Stimulated activated CD4-positive, alpha-beta T cell treated with anti-CD3 and anti-CD28 coated beads, Interleukin-2, amount 100 ng/mL, for 48 hours (primary cell): ENCODE measurements around the gene TRIM42.

ENCODE experiments used
- DNase-seq, 2 donors: peaks; one replicate each; pipeline ENCODE4 v3.0.0-alpha.2; 2020

Gene TRIM42

DNA sequence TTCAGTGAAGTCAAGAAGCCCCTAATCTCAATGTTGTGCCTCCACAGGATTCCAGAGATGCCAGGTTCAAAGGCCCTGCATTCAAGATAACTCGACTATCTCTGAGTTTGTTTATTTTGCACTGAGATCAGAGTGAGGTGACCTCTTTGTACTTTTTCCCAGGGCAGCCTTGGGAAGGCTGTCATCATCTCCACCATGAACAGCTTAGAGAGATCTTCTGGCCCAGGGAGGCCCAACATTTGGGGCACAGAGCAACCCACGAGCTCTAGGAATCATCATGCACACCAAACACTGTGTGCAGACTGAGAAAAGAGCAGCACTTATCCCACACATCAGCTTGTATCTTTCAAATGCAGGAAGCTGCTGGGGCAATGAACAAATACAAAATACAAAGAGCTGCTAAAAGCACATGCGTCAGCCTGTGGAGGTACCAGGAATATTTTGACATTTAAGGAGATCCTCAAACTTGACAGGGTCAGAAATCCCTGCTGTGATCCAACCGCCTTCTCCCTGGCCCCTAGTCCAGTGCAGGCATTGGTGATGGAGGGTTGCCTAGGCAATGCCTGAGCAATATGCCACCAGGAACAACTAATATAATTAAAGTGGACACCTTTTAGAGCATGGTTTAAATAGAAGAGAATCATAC lies 33.6 kb downstream of the TRIM42 start:
- no peak for DNase-seq

DNA sequence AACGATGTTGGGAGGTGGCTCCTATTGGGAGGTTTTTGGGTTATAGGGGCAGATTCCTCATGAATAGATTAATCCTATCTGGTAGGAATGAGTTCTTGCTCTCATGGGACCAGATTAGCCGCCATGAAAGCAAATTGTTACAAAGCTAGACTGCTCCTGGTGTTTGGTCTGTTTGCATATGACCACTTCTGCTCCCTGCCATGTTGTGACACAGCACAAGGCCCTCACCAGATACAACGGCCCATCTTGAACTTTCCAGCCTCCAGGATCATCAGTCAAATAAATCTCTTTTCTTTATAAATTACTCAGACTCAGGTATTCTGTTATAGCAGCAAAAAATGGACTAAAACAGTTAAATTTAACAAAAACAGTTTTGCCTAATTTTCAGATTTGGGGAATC lies 34.4 kb downstream of the TRIM42 start:
- no peak for DNase-seq

DNA sequence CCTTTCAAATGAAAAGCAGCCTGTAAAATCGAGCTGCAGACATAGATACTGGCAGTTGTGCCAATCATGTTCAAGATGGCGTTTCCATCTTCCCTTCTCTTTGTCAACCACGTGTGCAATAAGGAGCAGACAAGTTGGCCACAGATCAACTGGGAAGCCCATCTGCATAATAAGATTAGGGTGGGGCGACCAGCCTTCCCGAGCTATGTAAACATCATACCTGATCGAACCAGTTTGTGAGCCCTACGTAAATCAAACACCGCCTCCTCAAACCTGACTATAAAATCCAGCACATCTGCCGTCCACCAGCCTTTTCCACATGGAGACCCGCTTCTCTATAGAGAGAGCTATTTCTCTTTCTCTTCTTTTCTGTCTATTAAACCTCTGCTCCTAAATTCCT lies 37.2 kb downstream of the TRIM42 start:
- no peak for DNase-seq

DNA sequence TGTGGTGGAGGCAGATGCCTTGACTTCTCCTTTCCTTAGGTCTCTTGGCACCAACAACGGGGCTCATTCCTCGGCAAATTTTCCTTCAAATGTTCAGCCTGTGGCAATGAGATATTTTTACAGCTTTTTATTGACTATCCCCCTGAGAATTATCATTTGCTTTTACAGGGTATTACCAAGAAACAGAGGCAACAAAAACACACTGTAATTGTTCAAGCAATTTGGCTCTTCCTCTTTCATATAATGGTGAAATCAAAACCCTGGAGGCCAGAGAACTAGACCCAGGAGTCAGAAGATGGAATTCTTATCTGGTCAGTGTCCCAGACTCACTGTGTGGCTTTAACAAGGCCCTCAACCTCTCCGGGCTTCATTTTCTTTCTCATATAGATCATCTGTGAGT lies 40.1 kb downstream of the TRIM42 start:
- DNase-seq: no peak

DNA sequence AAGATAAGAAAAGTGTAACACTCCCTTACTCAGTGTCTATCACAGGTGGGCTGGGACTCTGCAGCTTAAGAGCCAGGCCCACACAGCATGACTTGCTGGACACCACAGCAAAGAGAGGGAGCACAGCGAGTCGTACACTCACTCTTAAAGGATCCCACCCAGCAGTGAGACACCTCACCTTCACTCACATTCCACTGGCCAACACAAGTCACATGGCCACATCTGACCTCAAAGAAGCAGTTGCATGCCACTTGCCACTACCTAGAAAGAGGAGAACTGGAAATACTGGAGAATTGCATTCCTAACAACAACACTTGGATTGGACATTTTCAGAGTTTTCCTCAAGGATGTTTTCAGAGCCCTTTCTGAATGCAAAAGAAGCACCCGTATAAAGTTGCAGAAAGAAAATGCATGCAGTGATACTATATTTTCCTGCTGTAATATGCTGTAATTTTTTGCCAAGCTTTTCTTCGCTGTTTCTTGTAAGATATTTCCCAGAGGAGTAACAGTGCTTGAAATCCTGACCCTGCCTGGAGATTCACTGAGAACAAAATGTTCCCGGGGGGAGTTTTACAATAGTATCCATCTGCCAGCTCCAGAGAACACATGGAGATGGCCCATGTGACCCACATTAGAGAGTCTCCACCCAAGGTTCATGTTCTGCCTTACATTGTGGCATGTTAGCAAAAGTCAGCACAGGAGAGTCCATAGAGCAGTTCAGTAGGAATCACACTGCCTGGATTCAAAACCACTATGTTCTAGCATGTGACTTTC lies 42.2 kb downstream of the TRIM42 start:
- DNase-seq: no peak

DNA sequence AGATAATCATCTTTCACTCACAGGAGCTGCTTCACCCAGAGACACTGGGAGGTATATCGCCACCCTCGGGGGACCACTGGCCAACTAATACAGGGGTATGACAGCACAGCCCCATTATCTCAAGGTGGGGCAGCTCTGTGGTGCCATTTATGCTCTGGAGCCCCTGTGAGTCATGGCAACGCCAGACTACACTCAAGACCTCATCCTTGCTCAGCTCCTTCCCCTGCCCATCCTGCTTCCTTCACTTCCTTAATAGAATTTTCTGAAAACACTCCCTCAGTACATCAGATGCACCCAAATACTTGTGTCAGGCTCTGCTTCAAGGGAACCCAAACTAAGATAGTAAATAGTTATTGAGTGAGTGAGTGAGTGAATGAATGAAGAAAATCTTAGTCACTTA lies 45.7 kb downstream of the TRIM42 start:
- no peak for DNase-seq

DNA sequence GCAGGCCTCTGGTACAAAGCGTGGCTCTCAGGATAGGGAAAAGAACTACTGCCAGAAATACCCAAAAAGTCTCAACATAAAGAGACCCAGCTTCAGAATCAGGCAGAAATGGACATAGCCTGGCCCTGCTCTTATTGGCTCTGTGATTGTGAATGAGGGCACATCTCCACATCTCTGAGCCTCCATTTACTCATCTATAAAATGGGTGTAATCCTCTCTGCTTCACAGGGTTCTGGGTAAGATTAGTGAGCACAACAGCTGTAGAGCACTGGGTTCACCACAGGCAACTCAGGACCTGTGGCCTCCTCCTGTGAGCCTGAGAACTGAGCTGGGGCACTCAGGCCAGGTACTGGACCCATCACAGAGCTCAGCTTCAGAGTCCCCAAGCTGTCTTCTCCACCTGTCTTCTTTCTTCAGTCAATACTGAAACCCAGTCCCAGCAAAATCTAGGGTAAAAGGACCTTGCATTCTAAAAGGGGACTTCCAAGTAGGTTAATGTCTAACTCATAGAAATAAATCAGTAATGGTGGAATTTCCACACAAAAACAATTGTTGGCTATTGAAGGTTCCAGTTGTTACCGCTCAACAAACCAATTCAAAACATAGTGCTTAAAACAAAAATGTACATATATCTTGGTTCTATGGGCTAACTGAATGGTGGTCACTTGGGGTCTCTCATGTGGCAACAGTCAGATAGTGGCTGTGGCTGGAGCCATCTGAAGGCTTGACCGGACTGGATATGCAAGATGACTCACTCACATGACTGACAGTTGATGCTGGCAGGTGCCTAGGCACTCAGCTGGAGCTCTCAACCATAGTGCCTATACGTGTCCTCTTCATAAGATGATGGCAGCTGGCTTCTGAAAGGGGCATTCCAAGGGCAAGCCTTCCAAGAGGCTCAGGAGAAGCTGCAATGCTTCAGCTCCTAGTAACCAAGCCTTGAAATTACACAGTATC lies 47.3 kb downstream of the TRIM42 start:
- no peak for DNase-seq

DNA sequence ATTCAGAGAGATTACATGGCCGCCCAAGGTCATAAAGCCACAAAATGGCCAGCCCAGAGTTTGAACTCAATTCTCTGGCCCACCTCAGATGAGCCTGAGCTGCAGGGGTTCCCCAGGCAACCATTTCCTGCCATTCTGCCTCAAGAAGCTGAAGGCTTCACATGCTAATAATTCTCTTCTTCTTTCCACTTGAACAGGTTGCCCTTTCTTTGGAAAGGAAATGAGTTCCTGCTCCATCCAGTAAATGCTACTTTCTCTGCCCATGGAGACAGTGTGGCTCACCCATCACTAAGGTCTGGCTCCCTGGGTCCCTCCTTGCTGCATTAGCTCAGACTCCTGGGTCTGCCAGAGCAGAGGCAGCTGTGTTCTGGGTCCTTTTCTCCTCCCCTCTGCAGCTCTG lies 48.2 kb downstream of the TRIM42 start:
- DNase-seq: no peak

DNA sequence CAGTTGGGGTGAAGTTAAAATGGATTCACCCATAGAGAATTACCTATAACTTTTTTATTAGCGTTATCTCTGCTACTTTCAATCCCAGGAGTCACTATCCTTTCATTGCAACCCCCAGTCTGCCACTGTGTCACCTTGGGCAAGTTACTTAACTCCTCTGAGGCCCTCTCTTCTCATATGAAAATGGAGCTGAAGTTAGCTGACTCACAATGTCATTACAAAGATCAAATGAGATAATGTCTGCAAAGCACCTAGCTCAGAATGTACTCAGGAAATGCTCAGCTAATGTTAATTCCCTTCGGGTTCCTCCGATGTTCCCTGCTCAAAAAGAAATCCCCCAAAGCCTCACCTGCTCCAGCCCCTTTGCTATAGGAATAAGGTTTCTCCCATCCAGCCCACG lies 50.0 kb downstream of the TRIM42 start:
- DNase-seq: no peak

DNA sequence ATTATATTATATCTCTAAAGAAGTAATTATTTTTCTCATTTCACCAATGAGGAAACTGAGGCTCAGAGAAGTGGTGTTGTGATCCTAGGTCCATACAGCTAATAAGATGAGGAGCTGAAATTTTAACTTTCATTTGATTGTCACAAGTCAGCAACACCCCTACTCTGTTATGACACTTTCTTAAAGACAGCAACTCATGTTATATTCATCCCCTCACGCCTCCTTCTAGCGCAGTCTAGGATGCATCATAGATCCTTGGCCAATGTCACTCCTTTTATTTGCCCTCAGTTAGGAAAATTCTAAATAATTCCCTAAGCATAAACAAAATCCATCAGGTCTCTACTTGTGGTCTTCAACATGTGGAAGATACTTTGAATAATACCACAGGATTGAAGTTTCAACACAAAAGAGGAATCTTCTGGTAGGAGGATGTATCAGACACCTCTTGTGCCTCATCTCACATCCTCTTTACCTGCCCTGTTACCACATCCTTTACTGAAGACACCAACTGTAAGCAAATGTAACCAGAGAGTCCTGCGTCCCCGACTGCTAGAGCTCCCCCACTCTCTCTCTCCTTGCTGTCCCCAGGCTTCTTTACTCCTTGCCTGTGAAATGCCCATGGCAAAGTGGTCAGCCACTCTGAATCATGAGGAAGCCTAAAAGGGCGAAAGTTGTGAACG lies 53.7 kb downstream of the TRIM42 start:
- no peak for DNase-seq

DNA sequence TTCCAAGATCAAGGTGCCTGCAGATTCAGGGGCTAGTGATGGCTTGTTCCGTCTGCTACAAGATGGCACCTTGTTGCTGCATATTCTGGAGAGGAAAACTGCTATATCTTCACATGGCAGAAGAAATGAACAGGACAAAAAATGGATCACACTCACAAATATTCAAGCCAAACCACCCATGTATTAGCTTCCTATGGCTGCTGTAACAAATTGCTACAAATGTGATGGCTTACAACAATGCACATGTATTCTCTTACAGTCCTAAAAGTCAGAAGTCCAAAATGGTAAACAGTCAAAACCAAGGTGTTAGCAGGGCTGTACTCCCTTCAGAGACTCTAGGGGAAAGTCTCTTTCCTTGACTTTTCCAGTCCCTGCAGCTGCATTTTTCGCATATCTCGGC lies 55.8 kb downstream of the TRIM42 start:
- DNase-seq: no peak

DNA sequence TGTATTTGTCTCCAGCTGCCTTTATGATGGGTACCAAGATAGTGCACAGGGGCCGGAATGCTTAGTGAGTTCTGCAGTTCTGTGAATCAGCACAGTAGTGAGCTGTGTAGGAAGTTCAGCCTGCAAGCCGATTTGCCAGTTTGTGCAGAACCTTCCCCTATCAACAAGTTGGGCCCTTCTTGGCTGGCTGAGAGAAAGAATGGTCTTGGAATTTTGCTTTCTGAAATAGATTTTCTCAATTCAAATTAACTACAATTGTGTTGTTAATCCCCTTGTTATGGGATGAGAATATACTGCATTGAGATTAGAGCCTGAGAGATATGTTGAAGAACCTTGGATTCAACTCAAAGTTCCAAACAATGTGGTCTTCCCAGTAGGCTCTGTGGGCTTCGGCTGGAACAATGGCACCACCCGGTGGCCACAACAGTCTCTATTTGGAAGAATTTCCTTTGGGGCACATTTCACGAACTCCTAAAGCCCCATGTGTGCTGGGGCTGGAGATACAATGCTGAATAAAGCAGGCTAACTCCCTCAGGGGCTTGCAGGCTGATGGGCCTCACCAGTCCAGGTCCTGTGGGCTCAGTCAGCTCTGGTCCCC lies 59.1 kb downstream of the TRIM42 start:
- DNase-seq: no peak

DNA sequence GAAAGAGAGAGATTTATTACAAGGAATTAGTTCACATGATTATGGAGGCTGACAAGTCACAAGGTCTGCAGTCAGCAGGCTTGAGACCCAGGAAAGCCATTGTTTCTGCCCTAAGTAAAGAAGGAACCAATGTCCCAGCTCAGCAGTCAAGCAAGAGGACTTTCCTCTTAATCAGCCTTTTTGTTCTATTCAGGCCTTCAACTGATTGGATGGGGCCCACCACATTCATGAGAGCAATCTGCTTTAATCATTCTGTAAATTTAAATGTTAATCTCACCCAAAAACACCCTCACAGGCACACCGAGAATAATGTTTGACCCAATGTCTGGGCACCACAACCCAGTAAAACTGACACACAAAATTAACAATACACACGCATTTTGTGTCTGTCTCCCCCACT lies 64.3 kb downstream of the TRIM42 start:
- DNase-seq: no peak

DNA sequence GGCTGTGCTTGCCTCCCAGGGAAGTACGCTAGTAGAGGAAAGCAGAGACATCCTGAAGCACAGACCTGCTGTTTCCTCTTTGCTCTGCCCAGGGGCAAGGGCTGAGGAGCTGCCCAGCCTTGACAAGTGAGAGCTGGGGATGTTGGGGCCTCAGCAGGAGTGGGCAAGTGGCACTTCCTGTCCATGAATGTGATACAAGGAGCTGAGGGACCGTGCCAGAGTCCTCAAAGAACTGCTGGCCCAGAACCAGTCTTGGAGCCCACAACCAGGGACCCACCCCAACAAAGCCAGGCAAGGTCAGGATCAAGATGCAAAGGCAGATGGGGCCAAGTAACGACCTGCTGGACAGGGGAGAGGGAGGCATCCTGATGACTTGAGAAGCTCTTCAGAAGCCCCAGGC lies 70.3 kb downstream of the TRIM42 start:
- DNase-seq: no peak

DNA sequence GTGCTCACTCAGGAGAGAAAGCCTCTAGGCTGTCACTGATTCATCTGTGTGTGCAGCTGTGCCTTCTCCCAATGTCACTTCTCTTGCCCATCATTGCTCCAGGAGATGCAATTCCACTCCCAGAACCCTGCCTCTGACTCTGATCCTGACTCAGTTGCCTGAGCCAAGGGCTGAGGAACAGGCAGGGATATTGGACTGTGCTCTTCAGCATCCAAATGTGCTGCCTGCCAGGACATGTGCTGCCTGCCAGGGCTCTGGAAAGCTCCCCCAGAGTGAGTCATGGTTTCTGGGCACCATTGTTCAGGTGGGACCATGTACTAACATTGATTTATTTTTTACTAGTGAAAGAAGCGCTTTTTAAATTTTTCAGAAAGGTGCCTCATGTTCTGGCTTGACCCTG lies 71.0 kb downstream of the TRIM42 start:
- DNase-seq: no peak
